H9 (cell line): ENCODE measurements around the gene NRCAM. TPM values are rescaled to one million over a fixed set of nuclear protein-coding genes. Genes with fewer than 3 reads are reported as not detected.

Experiments
- DNase-seq: peaks from one replicate; pipeline ENCODE4 v3.0.0-alpha.2; 2017
- H2AFZ ChIP-seq: one replicate; pipeline ENCODE4 v1.6.1; 2013; ENCODE audit warnings: mild to moderate bottlenecking, low read length, control low read depth, moderate library complexity
- H2AK5ac ChIP-seq: 2 replicates; pipeline ENCODE4 v1.6.1; 2013; ENCODE audit warnings: low read length, control low read depth, mixed read lengths; ENCODE audit not compliant: insufficient read length
- H2BK120ac ChIP-seq: one replicate; pipeline ENCODE4 v1.6.1; 2013; ENCODE audit warnings: low read depth, mild to moderate bottlenecking, low read length, control low read depth, inconsistent platforms; ENCODE audit not compliant: poor library complexity, severe bottlenecking
- H2BK12ac ChIP-seq: 2 replicates; pipeline ENCODE4 v1.6.1; 2013; ENCODE audit warnings: low read length, control low read depth, mixed read lengths, low read depth; ENCODE audit not compliant: insufficient read length
- H2BK15ac ChIP-seq: 2 replicates; pipeline ENCODE4 v1.6.1; 2013; ENCODE audit warnings: low read depth, low read length, control low read depth
- H2BK20ac ChIP-seq: one replicate; pipeline ENCODE4 v1.6.1; 2013; ENCODE audit warnings: low read depth, mild to moderate bottlenecking, low read length, control low read depth, inconsistent platforms; ENCODE audit not compliant: poor library complexity, severe bottlenecking
- H2BK5ac ChIP-seq: 2 replicates; pipeline ENCODE4 v1.6.1; 2013; ENCODE audit warnings: low read length, control low read depth, mixed read lengths; ENCODE audit not compliant: insufficient read length
- H3K14ac ChIP-seq: 2 replicates; pipeline ENCODE4 v1.6.1; 2013; ENCODE audit warnings: low read length, control low read depth; ENCODE audit not compliant: insufficient read depth
- H3K18ac ChIP-seq: 2 replicates; pipeline ENCODE4 v1.6.1; 2013; ENCODE audit warnings: low read depth, mild to moderate bottlenecking, mixed read lengths, low read length, control low read depth; ENCODE audit not compliant: insufficient read length
- H3K23ac ChIP-seq: 2 replicates; pipeline ENCODE4 v1.6.1; 2013; ENCODE audit warnings: low read length, control low read depth, mixed read lengths, low read depth; ENCODE audit not compliant: insufficient read length
- H3K23me2 ChIP-seq: 2 replicates; pipeline ENCODE4 v1.6.1; 2013; ENCODE audit warnings: low read depth, mild to moderate bottlenecking, mixed read lengths, low read length, control low read depth; ENCODE audit not compliant: insufficient read length, poor library complexity, severe bottlenecking
- H3K27ac ChIP-seq: 2 replicates; pipeline ENCODE4 v1.5.1; 2013; ENCODE audit warnings: low read length, control low read depth, mixed read lengths, low read depth; ENCODE audit not compliant: insufficient read length
- H3K27me3 ChIP-seq: 2 replicates; pipeline ENCODE4 v1.6.1; 2013; ENCODE audit warnings: low read length, control low read depth, inconsistent platforms; ENCODE audit not compliant: insufficient read depth
- H3K4ac ChIP-seq: 2 replicates; pipeline ENCODE4 v1.6.1; 2013; ENCODE audit warnings: low read depth, mild to moderate bottlenecking, control low read depth, inconsistent platforms, low read length, moderate library complexity
- H3K4me1 ChIP-seq: 2 replicates; pipeline ENCODE4 v1.6.1; 2013; ENCODE audit warnings: low read length, control low read depth, inconsistent platforms; ENCODE audit not compliant: insufficient read depth
- H3K4me2 ChIP-seq: 2 replicates; pipeline ENCODE4 v1.6.1; 2013; ENCODE audit warnings: low read length, control low read depth, mixed read lengths; ENCODE audit not compliant: insufficient read length, insufficient read depth
- H3K56ac ChIP-seq: 2 replicates; pipeline ENCODE4 v1.6.1; 2013; ENCODE audit warnings: low read depth, mild to moderate bottlenecking, mixed read lengths, low read length, control low read depth; ENCODE audit not compliant: insufficient read length
- H3K79me1 ChIP-seq: 2 replicates; pipeline ENCODE4 v1.6.1; 2013; ENCODE audit warnings: low read depth, mild to moderate bottlenecking, moderate library complexity, low read length, control low read depth, inconsistent platforms; ENCODE audit not compliant: insufficient read depth, poor library complexity, severe bottlenecking
- H3K79me2 ChIP-seq: 2 replicates; pipeline ENCODE4 v1.6.1; 2013; ENCODE audit warnings: low read length, control low read depth, inconsistent platforms; ENCODE audit not compliant: insufficient read depth
- H3K9ac ChIP-seq: 2 replicates; pipeline ENCODE4 v1.6.1; 2013; ENCODE audit warnings: low read length, control low read depth, mixed read lengths; ENCODE audit not compliant: insufficient read length; ENCODE audit errors: extremely low read depth
- H3K9me3 ChIP-seq: one replicate; pipeline ENCODE4 v1.6.1; 2013; ENCODE audit warnings: low read depth, low read length, inconsistent platforms; ENCODE audit not compliant: control insufficient read depth
- H3T11ph ChIP-seq: one replicate; pipeline ENCODE4 v1.6.1; 2013; ENCODE audit warnings: mild to moderate bottlenecking, low read length, control low read depth, inconsistent platforms
- H4K20me1 ChIP-seq: one replicate; pipeline ENCODE4 v1.6.1; 2013; ENCODE audit not compliant: control insufficient read depth, insufficient read length, insufficient read depth
- H4K5ac ChIP-seq: 2 replicates; pipeline ENCODE4 v1.6.1; 2013; ENCODE audit warnings: low read depth, mild to moderate bottlenecking, mixed read lengths, low read length, control low read depth; ENCODE audit not compliant: insufficient read length
- H4K8ac ChIP-seq: replicated peaks from 2 replicates; pipeline ENCODE4 v1.6.1; 2013; ENCODE audit warnings: low read length, control low read depth, mixed read lengths, low read depth; ENCODE audit not compliant: insufficient read length
- H4K91ac ChIP-seq: 2 replicates; pipeline ENCODE4 v1.6.1; 2013; ENCODE audit warnings: low read depth, mild to moderate bottlenecking, moderate library complexity, mixed read lengths, low read length, control low read depth; ENCODE audit not compliant: insufficient read length
- H3K27ac Mint-ChIP-seq, 3 experiments: 2 replicates in 2 of 3; 3 replicates in 1 of 3; pipeline ENCODE4 v1.8.0; 2020 to 2021; ENCODE audit warnings: mixed read lengths in 3 of 3, mild to moderate bottlenecking in 1 of 3, moderate library complexity in 1 of 3
- H3K27me3 Mint-ChIP-seq: 2 replicates; pipeline ENCODE4 v1.8.0; 2021; ENCODE audit warnings: low read depth, mild to moderate bottlenecking, moderate library complexity, mixed read lengths
- H3K36me3 Mint-ChIP-seq, 3 experiments: 2 replicates in 2 of 3; 3 replicates in 1 of 3; pipeline ENCODE4 v1.8.0; 2020 to 2021; ENCODE audit warnings: low read depth in 3 of 3, mixed read lengths in 3 of 3; ENCODE audit not compliant: insufficient read depth in 1 of 3
- H3K4me1 Mint-ChIP-seq, 2 experiments: 2 replicates each; pipeline ENCODE4 v1.8.0; 2020; ENCODE audit warnings: mixed read lengths in 2 of 2
- H3K4me3 Mint-ChIP-seq, 2 experiments: 2 replicates in 1 of 2; 3 replicates in 1 of 2; pipeline ENCODE4 v1.8.0; 2020 to 2021; ENCODE audit warnings: mild to moderate bottlenecking in 2 of 2, mixed read lengths in 2 of 2, moderate library complexity in 1 of 2
- H3K9me3 Mint-ChIP-seq, 2 experiments: 2 replicates in 1 of 2; 3 replicates in 1 of 2; pipeline ENCODE4 v1.8.0; 2020; ENCODE audit warnings: mild to moderate bottlenecking in 2 of 2, mixed read lengths in 2 of 2, moderate library complexity in 1 of 2
- WGBS: extraction: QIAGEN DNeasy Blood & Tissue Kit; methylation state at CpG from one replicate; pipeline ENCODE4 v1.1.7; 2013; ENCODE audit warnings: missing lambda C conversion rate, low lambda C conversion rate, mixed read lengths; ENCODE audit not compliant: insufficient read length; ENCODE audit errors: extremely low coverage; 5-methylcytosine and 5-hydroxymethylcytosine counted together
- total RNA-seq: library from RNA; stranded (reverse); gene quantifications from 2 replicates; pipeline ENCODE4 v1.2.1, GENCODE V29; 2021
- TF ChIP-seq, protein P1 (sequence below): fragments of 200-600 bp; sonication (generic); conservative IDR thresholded peaks from 3 replicates; pipeline ENCODE4 v1.8.0; 2021; ENCODE audit warnings: antibody characterized with exemption, mild to moderate bottlenecking

Gene NRCAM
- total RNA-seq, 1 experiment from 2014 or later, result 2.3 TPM

DNA sequence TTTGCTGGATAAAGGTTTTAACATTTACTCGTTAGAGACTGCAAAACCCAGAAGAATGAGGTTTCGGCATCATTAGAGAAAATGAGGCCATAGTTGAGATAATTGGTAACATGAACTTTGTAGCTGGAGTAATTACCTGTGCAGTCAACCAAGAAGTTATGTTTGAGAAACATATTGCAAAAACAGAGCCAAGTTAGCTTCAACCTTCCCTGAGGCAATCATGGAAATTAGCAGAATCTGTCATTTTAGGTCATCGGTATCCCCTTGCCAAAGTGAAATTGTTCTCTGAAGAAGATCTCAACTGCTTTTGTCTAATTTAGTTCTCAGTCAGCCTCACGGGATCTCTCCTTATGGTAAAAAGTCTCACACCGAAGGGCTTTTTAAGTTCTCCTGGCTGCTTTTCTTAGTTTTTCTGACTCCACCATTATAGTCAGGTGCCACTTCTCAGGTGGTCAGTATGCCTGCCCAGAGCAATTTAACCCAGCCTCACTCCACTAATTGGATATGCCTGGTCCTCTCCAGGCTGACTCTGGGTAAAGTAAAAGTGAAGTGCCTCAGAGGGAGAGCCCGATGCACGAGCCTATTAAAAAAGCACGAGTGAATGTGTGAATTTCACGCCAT is 52.5 kb downstream of the NRCAM start:
- Histone ChIP-seq H4K20me1 (no peaks in the 10 kb centered on the region), H3K56ac (no peak overlapping the region), H2BK5ac (no peak overlapping the region), H3K79me2 (no peaks in the 10 kb centered on the region), H3K9ac (no peak overlapping the region), H3K18ac (no peak overlapping the region), H3T11ph (no peak overlapping the region), H2BK12ac (no peak overlapping the region), H3K79me1 (no peaks in the 10 kb centered on the region), H4K5ac (no peak overlapping the region), H3K9me3 (no peaks in the 10 kb centered on the region), H4K8ac (no peak overlapping the region), H3K23me2 (no peaks in the 10 kb centered on the region), H3K4ac (no peak overlapping the region), H4K91ac (no peak overlapping the region), H2BK20ac (no peak overlapping the region), H2BK120ac (no peak overlapping the region), H3K14ac (no peak overlapping the region), H3K23ac (no peak overlapping the region), H3K27ac (no peak overlapping the region), H2AFZ (no peak overlapping the region), H3K4me2 (no peak overlapping the region), H2BK15ac (no peak overlapping the region), H2AK5ac (no peak overlapping the region), H3K27me3 (no peaks in the 10 kb centered on the region), H3K4me1 (no peaks in the 10 kb centered on the region)
- Mint-ChIP-seq H3K27me3 (no peaks in the 10 kb centered on the region), H3K4me3 (no peak overlapping the region), H3K36me3 (no peaks in the 10 kb centered on the region), H3K4me1 (peaks cover 2 to 3% of the 10 kb centered on the region in 2 experiments; a peak in 1 of 4 replicates), H3K9me3 (no peaks in the 10 kb centered on the region), H3K27ac (no peak overlapping the region; a peak in 1 of 7 replicates)
- WGBS, result no CpG with 5 or more reads among the region's 9 CpGs
- TF ChIP-seq, protein P1, sequence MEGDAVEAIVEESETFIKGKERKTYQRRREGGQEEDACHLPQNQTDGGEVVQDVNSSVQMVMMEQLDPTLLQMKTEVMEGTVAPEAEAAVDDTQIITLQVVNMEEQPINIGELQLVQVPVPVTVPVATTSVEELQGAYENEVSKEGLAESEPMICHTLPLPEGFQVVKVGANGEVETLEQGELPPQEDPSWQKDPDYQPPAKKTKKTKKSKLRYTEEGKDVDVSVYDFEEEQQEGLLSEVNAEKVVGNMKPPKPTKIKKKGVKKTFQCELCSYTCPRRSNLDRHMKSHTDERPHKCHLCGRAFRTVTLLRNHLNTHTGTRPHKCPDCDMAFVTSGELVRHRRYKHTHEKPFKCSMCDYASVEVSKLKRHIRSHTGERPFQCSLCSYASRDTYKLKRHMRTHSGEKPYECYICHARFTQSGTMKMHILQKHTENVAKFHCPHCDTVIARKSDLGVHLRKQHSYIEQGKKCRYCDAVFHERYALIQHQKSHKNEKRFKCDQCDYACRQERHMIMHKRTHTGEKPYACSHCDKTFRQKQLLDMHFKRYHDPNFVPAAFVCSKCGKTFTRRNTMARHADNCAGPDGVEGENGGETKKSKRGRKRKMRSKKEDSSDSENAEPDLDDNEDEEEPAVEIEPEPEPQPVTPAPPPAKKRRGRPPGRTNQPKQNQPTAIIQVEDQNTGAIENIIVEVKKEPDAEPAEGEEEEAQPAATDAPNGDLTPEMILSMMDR, result no peak
- DNase-seq, result no peak
